ENCODE results near the gene ABCA4. TPM values are rescaled to one million over a fixed set of nuclear protein-coding genes. Genes with fewer than 3 reads are reported as not detected.

The ABCA4 gene
- total and polyA plus RNA-seq, 4 donors = 0.08 to 0.63 (median 0.21) TPM

DNA sequence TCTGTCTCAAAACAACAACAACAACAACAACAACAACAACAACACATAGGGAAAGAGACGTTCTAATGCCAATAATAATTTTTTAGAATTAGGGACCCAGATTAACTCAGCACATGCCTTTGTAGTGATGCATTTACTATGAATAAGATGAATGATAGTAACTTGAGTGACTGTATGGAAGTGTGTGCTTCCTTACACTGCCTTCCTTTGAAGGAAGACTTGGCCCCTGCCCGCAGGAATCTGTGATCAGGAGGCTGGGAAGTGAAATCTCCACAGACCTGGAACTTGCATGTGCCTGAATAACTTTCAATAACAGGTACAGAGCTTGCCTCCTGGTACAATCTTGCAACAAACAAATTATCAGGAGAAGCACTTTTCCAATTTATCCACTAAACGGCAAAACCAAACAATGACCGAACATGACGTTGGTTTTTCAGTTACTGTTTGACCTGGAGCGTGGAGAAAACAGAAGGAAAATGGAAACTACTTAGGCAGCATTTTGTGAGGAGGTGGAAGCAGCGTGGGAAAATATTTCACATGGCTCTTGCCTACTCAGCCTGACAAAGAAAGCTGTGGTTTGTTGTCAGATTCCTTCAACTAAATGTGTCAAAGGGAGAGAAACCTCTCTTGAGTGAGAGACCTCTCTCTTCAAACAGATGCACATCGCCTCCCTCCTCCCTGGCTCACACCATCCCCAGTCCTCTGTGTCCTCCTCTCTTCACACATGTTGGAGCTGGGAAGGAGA is 10.1 kb upstream of the ABCA4 start:
- WGBS, 2 donors = 49 to 55% methylated on average over 8 of the region's 8 CpGs
- Histone ChIP-seq H3K4me3 (ENCODE audit: low read length in 2 of 2) (no peak overlapping the region), H3K4me1 (ENCODE audit: control insufficient read depth in 1 of 2, insufficient read depth in 2 of 2, low read length in 2 of 2) (peaks cover 0 to 10% of the 10 kb centered on the region in 2 donors), H3K27ac (ENCODE audit: low read depth in 1 of 2, low read length in 2 of 2) (no peak overlapping the region), H3K9me3 (ENCODE audit: control insufficient read depth, low read length) (peaks cover 2% of the 10 kb centered on the region), H3K27me3 (ENCODE audit: control insufficient read depth in 1 of 2, insufficient read depth in 2 of 2, low read length in 1 of 2) (no peaks in the 10 kb centered on the region), H3K36me3 (ENCODE audit: control insufficient read depth in 1 of 2, insufficient read depth in 2 of 2, low read length in 1 of 2) (no peaks in the 10 kb centered on the region)
- ATAC-seq (ENCODE audit: low FRiP score) (no peak), DNase-seq (no peak)
- intact Hi-C loops (cut with DNase I) = no loop called here

DNA sequence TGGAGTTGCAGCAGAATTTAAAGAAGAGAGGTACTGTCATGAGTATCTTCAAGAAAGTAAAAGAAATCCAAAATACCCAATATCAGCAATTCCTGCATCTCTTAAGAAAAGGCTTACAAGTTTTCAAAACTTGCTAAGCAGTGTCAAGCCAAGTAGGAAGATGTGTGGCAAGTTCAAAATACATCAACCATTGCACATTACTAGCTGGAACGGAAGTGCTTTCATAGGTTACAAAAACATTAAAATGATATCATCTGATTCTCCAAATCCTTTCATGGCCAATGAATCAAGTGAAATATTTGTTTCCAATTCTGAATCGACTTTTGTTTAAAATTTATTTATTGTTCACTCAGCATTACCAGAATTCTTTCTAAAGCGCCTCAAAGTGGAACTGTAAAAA is 5.7 kb upstream of the ABCA4 start:
- Histone ChIP-seq H3K27me3 (ENCODE audit: control insufficient read depth in 1 of 2, insufficient read depth in 2 of 2, low read length in 1 of 2) (no peaks in the 10 kb centered on the region), H3K4me1 (ENCODE audit: control insufficient read depth in 1 of 2, insufficient read depth in 2 of 2, low read length in 2 of 2) (peaks cover 0 to 12% of the 10 kb centered on the region in 2 donors), H3K36me3 (ENCODE audit: control insufficient read depth in 1 of 2, insufficient read depth in 2 of 2, low read length in 1 of 2) (no peaks in the 10 kb centered on the region), H3K4me3 (ENCODE audit: low read length in 2 of 2) (no peak overlapping the region), H3K27ac (ENCODE audit: low read depth in 1 of 2, low read length in 2 of 2) (no peak overlapping the region), H3K9me3 (ENCODE audit: control insufficient read depth, low read length) (no peaks in the 10 kb centered on the region)
- WGBS, 2 donors = 6 to 14% methylated on average over 3 of the region's 3 CpGs
- DNase-seq = no peak
- no peak for ATAC-seq (ENCODE audit: low FRiP score)
- intact Hi-C loops (cut with DNase I) = no loop called here

DNA sequence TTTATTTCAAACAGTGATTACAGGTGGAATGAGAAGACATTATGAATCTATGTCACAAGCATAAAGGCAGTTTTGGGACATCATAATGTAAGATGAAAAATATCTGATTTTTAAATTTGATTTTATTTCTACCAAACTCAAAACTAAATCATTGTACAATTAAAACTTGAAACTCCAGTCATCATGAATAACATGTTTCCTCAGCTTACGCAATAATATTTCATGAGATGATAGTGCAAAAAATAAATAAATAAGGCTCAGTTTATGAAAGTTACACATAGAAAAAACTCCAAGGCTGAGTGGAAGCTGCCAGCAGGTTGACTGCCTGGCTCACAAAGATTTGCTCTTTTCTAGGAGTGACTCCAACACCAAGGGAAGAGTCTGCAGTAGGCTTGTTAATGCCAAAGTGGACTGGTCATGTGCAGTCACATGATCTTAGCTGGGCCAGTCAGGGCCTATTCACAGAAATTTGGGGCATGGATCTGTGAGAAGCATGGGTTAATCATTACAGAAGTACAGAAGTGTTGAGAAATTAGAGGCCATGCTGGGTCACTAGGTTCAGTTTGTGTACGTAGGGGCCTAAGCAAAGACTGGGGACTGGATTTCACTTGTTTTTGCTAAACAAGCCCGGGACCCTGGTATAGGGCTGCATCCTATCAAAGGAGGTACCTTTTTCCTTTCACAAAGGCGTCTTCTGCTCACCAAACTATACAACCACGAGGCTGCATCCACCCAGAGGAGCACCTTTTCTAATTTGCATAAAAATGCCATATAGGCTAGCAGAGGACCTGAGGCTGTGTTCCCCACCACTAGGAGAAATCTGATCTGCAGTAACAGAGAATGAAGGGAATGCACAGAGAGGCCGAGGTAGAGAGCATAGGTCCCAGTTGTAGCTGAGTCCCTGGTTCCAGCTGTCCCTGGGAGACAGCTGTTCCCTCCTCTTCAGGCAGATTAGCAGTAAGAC is 4.9 kb upstream of the ABCA4 start:
- Histone ChIP-seq H3K36me3 (ENCODE audit: control insufficient read depth in 1 of 2, insufficient read depth in 2 of 2, low read length in 1 of 2) (no peaks in the 10 kb centered on the region), H3K27me3 (ENCODE audit: control insufficient read depth in 1 of 2, insufficient read depth in 2 of 2, low read length in 1 of 2) (no peaks in the 10 kb centered on the region), H3K27ac (ENCODE audit: low read depth in 1 of 2, low read length in 2 of 2) (no peak overlapping the region), H3K9me3 (ENCODE audit: control insufficient read depth, low read length) (no peaks in the 10 kb centered on the region), H3K4me1 (ENCODE audit: control insufficient read depth in 1 of 2, insufficient read depth in 2 of 2, low read length in 2 of 2) (peaks cover 0 to 12% of the 10 kb centered on the region in 2 donors), H3K4me3 (ENCODE audit: low read length in 2 of 2) (no peak overlapping the region)
- intact Hi-C loops (cut with DNase I) = no loop called here
- DNase-seq (no peak), ATAC-seq (ENCODE audit: low FRiP score) (no peak)
- WGBS, 2 donors = 70 to 81% methylated on average over 6 of the region's 6 CpGs

DNA sequence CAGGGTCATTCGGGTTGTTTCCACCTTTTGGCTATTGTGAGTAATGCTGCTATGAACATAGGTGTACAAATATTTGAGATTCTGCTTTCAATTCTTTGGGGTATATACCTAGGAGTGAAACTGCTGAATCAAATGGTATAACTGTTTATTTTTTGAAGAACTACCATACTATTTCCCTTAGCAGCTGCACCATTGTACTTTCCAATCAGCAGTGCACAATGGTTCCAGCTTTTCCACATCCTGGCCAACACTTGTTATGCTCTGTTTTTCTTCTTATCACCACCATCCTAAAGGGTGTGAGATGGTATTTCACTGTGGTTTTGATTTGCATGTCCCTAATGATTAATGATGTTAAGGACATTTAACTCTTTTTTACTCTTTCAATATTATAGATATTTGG is 3.6 kb upstream of the ABCA4 start:
- H3K4me1 ChIP-seq (ENCODE audit: control insufficient read depth in 1 of 2, insufficient read depth in 2 of 2, low read length in 2 of 2) = peaks cover 0 to 12% of the 10 kb centered on the region in 2 donors
- H3K36me3 ChIP-seq (ENCODE audit: control insufficient read depth in 1 of 2, insufficient read depth in 2 of 2, low read length in 1 of 2) = no peaks in the 10 kb centered on the region
- no peak for ATAC-seq (ENCODE audit: low FRiP score)

DNA sequence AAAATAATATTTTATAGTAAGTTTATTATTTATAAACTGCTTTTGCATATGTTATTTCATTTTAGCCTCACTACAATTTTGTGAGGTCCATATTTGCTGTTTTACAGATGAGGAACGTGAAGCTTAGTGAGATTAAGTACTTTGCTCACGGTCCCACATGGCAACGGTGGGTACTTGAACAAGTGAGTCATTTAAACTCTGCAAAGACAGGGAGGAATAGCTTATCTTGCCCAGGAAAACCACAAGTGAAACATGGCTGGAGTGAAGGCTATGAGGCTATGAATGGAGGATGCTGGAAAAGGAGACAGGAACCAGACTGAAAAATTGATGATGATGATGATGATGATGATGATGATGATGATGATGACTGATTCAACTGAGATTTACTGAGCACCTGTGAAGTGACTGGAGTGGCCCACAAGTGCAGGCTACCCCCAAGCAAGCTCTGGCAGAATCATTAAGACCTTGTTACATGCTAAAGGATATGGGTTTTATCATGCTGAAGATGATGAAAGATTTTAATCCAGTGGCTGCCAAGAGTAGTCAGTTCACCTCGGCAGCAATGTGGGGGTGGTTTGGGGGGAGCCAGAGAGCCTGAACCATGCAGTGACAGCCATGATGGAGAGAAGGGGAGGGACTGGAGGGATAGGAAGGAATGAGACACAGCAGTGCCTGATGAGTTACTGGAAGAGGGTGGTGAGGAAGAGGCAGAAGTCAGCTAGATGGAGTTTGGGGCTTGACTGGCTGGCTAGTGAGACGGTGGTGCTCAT is 1.4 kb upstream of the ABCA4 start:
- 77 to 79% methylated on average over 5 of the region's 5 CpGs for WGBS, 2 donors
- no peak for ATAC-seq (ENCODE audit: low FRiP score)
- intact Hi-C loops (cut with DNase I) = no loop called here

More for the DNA sequence above, 3.6 kb upstream of the ABCA4 start:
- WGBS, 2 donors = 93 to 97% methylated on average over 1 of the region's 1 CpG
- H3K27me3 ChIP-seq (ENCODE audit: control insufficient read depth in 1 of 2, insufficient read depth in 2 of 2, low read length in 1 of 2) = no peaks in the 10 kb centered on the region
- DNase-seq = no peak
- H3K9me3 ChIP-seq (ENCODE audit: control insufficient read depth, low read length) = no peaks in the 10 kb centered on the region
- no peak overlapping the region for H3K27ac ChIP-seq (ENCODE audit: low read depth in 1 of 2, low read length in 2 of 2)
- intact Hi-C loops (cut with DNase I) = no loop called here
- no peak overlapping the region for H3K4me3 ChIP-seq (ENCODE audit: low read length in 2 of 2)

DNA sequence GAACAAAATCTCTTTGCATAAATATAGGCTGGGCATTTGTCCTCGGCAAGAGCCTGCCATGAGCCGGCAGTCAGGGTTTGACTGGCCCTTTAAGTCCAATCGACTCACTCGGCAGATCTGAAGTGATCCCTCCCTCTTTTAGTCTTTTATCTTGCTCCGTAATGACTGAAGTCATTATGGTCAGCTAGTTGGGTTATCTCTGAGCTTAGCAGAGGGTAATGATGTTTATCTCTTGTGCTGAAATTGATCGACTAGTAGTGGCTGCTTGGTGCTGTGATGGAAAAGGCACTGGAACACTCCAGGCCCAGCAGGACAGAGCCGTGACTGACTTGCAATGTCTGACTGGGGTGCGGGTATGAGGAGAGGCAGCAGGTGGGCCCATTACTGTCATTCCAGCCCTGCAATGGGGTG is 468 bp upstream of the ABCA4 start:
- Histone ChIP-seq H3K27ac (ENCODE audit: low read depth in 1 of 2, low read length in 2 of 2) (no peak overlapping the region), H3K4me3 (ENCODE audit: low read length in 2 of 2) (no peak overlapping the region), H3K4me1 (ENCODE audit: control insufficient read depth in 1 of 2, insufficient read depth in 2 of 2, low read length in 2 of 2) (peaks cover 0 to 5% of the 10 kb centered on the region in 2 donors), H3K36me3 (ENCODE audit: control insufficient read depth in 1 of 2, insufficient read depth in 2 of 2, low read length in 1 of 2) (no peaks in the 10 kb centered on the region), H3K9me3 (ENCODE audit: control insufficient read depth, low read length) (no peaks in the 10 kb centered on the region), H3K27me3 (ENCODE audit: control insufficient read depth in 1 of 2, insufficient read depth in 2 of 2, low read length in 1 of 2) (no peaks in the 10 kb centered on the region)
- ATAC-seq (ENCODE audit: low FRiP score) (no peak), DNase-seq (no peak)
- intact Hi-C loops (cut with DNase I) = no loop called here
- 89 to 94% methylated on average over 8 of the region's 8 CpGs for WGBS, 2 donors

More for the DNA sequence above, 1.4 kb upstream of the ABCA4 start:
- Histone ChIP-seq H3K36me3 (ENCODE audit: control insufficient read depth in 1 of 2, insufficient read depth in 2 of 2, low read length in 1 of 2) (no peaks in the 10 kb centered on the region), H3K9me3 (ENCODE audit: control insufficient read depth, low read length) (no peaks in the 10 kb centered on the region), H3K4me1 (ENCODE audit: control insufficient read depth in 1 of 2, insufficient read depth in 2 of 2, low read length in 2 of 2) (peaks cover 0 to 6% of the 10 kb centered on the region in 2 donors), H3K27ac (ENCODE audit: low read depth in 1 of 2, low read length in 2 of 2) (no peak overlapping the region), H3K4me3 (ENCODE audit: low read length in 2 of 2) (no peak overlapping the region), H3K27me3 (ENCODE audit: control insufficient read depth in 1 of 2, insufficient read depth in 2 of 2, low read length in 1 of 2) (no peaks in the 10 kb centered on the region)
- DNase-seq = no peak

DNA sequence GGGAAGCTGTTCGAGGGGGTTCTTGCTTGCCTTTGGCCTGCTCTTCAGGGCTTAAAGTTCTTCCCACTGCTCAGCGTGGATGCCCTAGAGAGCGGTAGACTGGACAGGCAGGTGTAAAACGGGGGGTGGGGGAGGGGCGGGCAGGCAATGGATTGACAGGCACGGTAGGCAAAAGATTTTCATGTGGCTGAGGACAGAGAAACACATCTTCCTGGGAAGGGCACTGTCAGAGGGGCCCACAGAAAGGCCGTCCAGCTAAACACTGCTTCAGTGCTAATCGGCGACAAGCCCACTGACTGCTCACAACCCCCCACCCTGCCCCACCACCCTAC is 412 bp downstream of the ABCA4 start:
- intact Hi-C loops (cut with DNase I) = no loop called here
- no peak for DNase-seq
- no peaks in the 10 kb centered on the region for H3K9me3 ChIP-seq (ENCODE audit: control insufficient read depth, low read length)
- WGBS, 2 donors = 86 to 88% methylated on average over 9 of the region's 9 CpGs
- H3K27me3 ChIP-seq (ENCODE audit: control insufficient read depth in 1 of 2, insufficient read depth in 2 of 2, low read length in 1 of 2) = no peaks in the 10 kb centered on the region
- H3K27ac ChIP-seq (ENCODE audit: low read depth in 1 of 2, low read length in 2 of 2) = no peak overlapping the region
- H3K4me1 ChIP-seq (ENCODE audit: control insufficient read depth in 1 of 2, insufficient read depth in 2 of 2, low read length in 2 of 2) = no peaks in the 10 kb centered on the region
- H3K4me3 ChIP-seq (ENCODE audit: low read length in 2 of 2) = no peak overlapping the region
- no peaks in the 10 kb centered on the region for H3K36me3 ChIP-seq (ENCODE audit: control insufficient read depth in 1 of 2, insufficient read depth in 2 of 2, low read length in 1 of 2)
- ATAC-seq (ENCODE audit: low FRiP score) = no peak

DNA sequence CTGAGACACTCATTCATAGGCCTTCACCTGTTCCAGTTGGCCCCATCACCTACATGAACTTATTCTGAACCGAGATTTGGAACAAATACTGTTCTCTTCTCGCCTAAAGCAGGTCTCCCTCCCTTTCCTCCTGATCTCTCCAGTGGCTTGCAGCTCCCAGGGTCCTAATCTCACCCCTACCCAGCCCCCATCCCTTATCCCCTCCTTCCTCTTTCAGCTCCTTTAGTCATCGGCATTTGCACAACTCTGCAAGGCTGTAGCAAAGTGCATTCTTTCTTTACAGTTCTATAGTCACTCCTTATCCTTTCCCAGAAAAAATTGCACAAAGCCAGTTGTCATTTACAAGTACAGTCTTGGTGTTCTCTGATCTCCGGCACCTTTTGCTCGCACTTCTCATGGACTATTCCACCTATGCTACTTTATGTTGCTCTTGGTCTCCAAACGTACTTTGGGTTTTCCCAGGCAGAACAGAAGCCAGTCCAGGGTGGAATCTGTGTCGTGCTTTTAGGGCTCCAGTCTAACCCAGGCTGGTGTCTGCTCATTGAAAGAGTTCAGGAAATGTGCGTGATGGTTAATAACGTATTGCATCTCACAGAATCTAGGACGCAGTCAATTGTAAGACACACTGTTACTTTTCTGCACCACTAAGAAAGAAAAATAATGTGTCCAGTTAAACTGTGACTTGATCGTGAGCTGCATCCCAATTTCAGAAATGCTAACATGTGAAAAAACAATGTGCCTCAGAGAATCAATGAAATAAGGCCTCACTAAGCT is 965 bp downstream of the ABCA4 start:
- intact Hi-C loops (cut with DNase I) = no loop called here
- no peaks in the 10 kb centered on the region for H3K36me3 ChIP-seq (ENCODE audit: control insufficient read depth in 1 of 2, insufficient read depth in 2 of 2, low read length in 1 of 2)
- H3K27me3 ChIP-seq (ENCODE audit: control insufficient read depth in 1 of 2, insufficient read depth in 2 of 2, low read length in 1 of 2) = no peaks in the 10 kb centered on the region

More for the DNA sequence above, 965 bp downstream of the ABCA4 start:
- no peak for DNase-seq
- no peak for ATAC-seq (ENCODE audit: low FRiP score)
- no peaks in the 10 kb centered on the region for H3K4me1 ChIP-seq (ENCODE audit: control insufficient read depth in 1 of 2, insufficient read depth in 2 of 2, low read length in 2 of 2)
- no peak overlapping the region for H3K4me3 ChIP-seq (ENCODE audit: low read length in 2 of 2)
- 92% methylated on average over 11 of the region's 11 CpGs for WGBS, 2 donors
- H3K9me3 ChIP-seq (ENCODE audit: control insufficient read depth, low read length) = no peaks in the 10 kb centered on the region
- no peak overlapping the region for H3K27ac ChIP-seq (ENCODE audit: low read depth in 1 of 2, low read length in 2 of 2)

Measured in aorta (tissue), 5 donors.